Mesenchymal stem cell (in vitro differentiated cells and primary cell): ENCODE data around the gene PRDM1.

ENCODE experiments used
- DNase-seq: peaks from one replicate; pipeline ENCODE4 v3.0.0-alpha.2; 2013
- H2AFZ ChIP-seq: one replicate; pipeline ENCODE4 v1.6.1; 2013; ENCODE audit warnings: low read depth, mild to moderate bottlenecking, control low read depth, inconsistent platforms, low read length, moderate library complexity
- H2AK5ac ChIP-seq: 2 replicates; pipeline ENCODE4 v1.6.1; 2013; ENCODE audit warnings: low read length, moderate library complexity, mild to moderate bottlenecking, inconsistent platforms; ENCODE audit not compliant: severe bottlenecking
- H2BK120ac ChIP-seq: one replicate; pipeline ENCODE4 v1.6.1; 2013; ENCODE audit warnings: low read depth, mild to moderate bottlenecking, inconsistent platforms, low read length, moderate library complexity
- H2BK12ac ChIP-seq, 2 experiments: one replicate each; pipeline ENCODE4 v1.6.1; 2013; ENCODE audit warnings: inconsistent platforms in 2 of 2, low read length in 2 of 2, mild to moderate bottlenecking in 2 of 2, moderate library complexity in 2 of 2, control low read depth in 1 of 2
- H2BK15ac ChIP-seq: one replicate; pipeline ENCODE4 v1.6.1; 2013; ENCODE audit warnings: mild to moderate bottlenecking, low read depth, inconsistent platforms; ENCODE audit not compliant: poor library complexity, severe bottlenecking
- H2BK5ac ChIP-seq: 2 replicates; pipeline ENCODE4 v1.6.1; 2013; ENCODE audit warnings: low read depth, mild to moderate bottlenecking, low read length, control low read depth, inconsistent platforms; ENCODE audit not compliant: poor library complexity, severe bottlenecking
- H3K14ac ChIP-seq, 2 experiments: one replicate each; pipeline ENCODE4 v1.6.1; 2013; ENCODE audit warnings: inconsistent platforms in 2 of 2, low read length in 2 of 2, control low read depth in 1 of 2, mild to moderate bottlenecking in 1 of 2, moderate library complexity in 1 of 2
- H3K18ac ChIP-seq, 2 experiments: one replicate each; pipeline ENCODE4 v1.6.1; 2013; ENCODE audit warnings: inconsistent platforms in 2 of 2, low read length in 2 of 2, control low read depth in 1 of 2, low read depth in 1 of 2, mild to moderate bottlenecking in 1 of 2
- H3K23ac ChIP-seq, 2 experiments: one replicate each; pipeline ENCODE4 v1.6.1; 2013; ENCODE audit warnings: inconsistent platforms in 2 of 2, low read length in 2 of 2, mild to moderate bottlenecking in 2 of 2, moderate library complexity in 2 of 2, control low read depth in 1 of 2
- H3K27ac ChIP-seq: 2 replicates; pipeline ENCODE4 v1.5.1; 2013; ENCODE audit warnings: mild to moderate bottlenecking, moderate library complexity, low read length, control low read depth, inconsistent platforms; ENCODE audit not compliant: poor library complexity, severe bottlenecking
- H3K27me3 ChIP-seq, 2 experiments: 2 replicates each; pipeline versions ENCODE4 v1.6.1 to v1.7.0; 2013; ENCODE audit warnings: low read length in 2 of 2, mild to moderate bottlenecking in 2 of 2, moderate library complexity in 2 of 2, control low read depth in 1 of 2, inconsistent platforms in 1 of 2; ENCODE audit not compliant: control insufficient read depth in 1 of 2, insufficient read depth in 1 of 2
- H3K36me3 ChIP-seq, 2 experiments: 2 replicates each; pipeline versions ENCODE4 v1.6.1 to v1.7.0; 2013; ENCODE audit warnings: low read length in 2 of 2, control low read depth in 1 of 2, inconsistent platforms in 1 of 2, low read depth in 1 of 2, mild to moderate bottlenecking in 1 of 2; ENCODE audit not compliant: insufficient read depth in 2 of 2, control insufficient read depth in 1 of 2
- H3K4ac ChIP-seq, 2 experiments: one replicate each; pipeline ENCODE4 v1.6.1; 2013; ENCODE audit warnings: inconsistent platforms in 2 of 2, low read length in 2 of 2, mild to moderate bottlenecking in 2 of 2, moderate library complexity in 2 of 2, control low read depth in 1 of 2, low read depth in 1 of 2
- H3K4me1 ChIP-seq: 2 replicates; pipeline ENCODE4 v1.6.1; 2013; ENCODE audit warnings: low read depth, low read length, control low read depth; ENCODE audit not compliant: control insufficient read depth, insufficient read depth
- H3K4me2 ChIP-seq: 2 replicates; pipeline ENCODE4 v1.6.1; 2013; ENCODE audit warnings: low read length, mild to moderate bottlenecking, inconsistent platforms; ENCODE audit not compliant: poor library complexity, severe bottlenecking
- H3K4me3 ChIP-seq, 2 experiments: 2 replicates each; pipeline versions ENCODE4 v1.5.1 to v1.7.0; 2013; ENCODE audit warnings: low read length in 2 of 2, mild to moderate bottlenecking in 2 of 2, control low read depth in 1 of 2, low read depth in 1 of 2; ENCODE audit not compliant: insufficient read depth in 1 of 2
- H3K79me1 ChIP-seq: replicated peaks from 2 replicates; pipeline ENCODE4 v1.6.1; 2013; ENCODE audit warnings: mild to moderate bottlenecking, control low read depth, low read length, inconsistent platforms; ENCODE audit not compliant: poor library complexity, severe bottlenecking
- H3K9ac ChIP-seq: 2 replicates; pipeline ENCODE4 v1.7.0; 2013; ENCODE audit warnings: mild to moderate bottlenecking, low read length, moderate library complexity
- H3K9me3 ChIP-seq: 2 replicates; pipeline ENCODE4 v1.7.0; 2013; ENCODE audit warnings: mild to moderate bottlenecking, low read length; ENCODE audit not compliant: control insufficient read depth
- H4K8ac ChIP-seq: one replicate; pipeline ENCODE4 v1.6.1; 2013; ENCODE audit warnings: inconsistent platforms, mild to moderate bottlenecking, low read length, moderate library complexity
- H4K91ac ChIP-seq: one replicate; pipeline ENCODE4 v1.6.1; 2013; ENCODE audit warnings: mild to moderate bottlenecking, low read length, inconsistent platforms
- WGBS: methylation state at CpG from one replicate; pipeline ENCODE4 v1.1.7; 2013; ENCODE audit warnings: mixed read lengths; 5-methylcytosine and 5-hydroxymethylcytosine counted together

Gene PRDM1

DNA sequence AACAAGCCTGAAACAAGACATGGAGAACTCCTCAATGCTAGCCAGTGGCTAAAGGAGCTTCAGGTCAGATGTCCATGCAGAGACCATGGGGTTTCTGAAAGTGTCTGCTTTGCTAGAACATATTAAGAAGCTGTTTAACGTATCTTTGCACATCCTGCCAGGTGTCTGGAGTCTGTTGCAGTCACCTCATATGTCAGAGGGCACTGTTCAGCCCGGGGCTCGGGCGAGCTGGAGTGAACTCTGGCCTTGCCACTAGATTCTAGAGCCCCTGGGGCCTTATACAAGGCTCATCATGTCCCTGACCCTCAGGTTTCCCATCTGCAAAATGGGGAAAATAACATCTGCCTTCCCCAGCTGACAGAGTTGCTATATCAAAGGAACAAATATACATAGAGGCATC lies 59.0 kb downstream of the PRDM1 start:
- no peak overlapping the region for H4K91ac ChIP-seq
- H3K4me3 ChIP-seq = no peak overlapping the region
- 75% methylated on average over 4 of the region's 4 CpGs for WGBS

DNA sequence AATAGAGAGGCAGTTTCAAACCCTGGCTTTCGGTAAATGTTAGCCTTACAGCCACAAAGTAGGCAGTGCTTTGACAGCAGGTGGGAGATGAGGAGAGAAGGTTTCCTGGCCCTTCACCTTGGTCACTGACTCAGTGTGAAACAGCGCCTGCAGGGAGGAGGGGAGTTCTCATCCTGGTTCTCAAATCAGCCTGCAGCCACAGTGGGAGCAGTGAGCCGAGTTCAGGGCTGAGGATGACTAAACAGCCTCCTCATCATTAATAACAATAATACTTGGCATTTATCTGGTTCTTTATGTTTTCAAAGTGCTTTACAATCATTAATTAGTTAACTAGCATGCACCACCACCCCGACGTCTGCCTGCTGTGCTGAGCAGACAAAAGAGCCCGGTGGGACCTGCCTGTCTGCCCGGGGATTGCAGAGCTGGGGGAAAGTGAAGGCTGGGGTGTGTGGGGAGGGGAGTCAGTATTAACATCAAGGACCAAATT lies 59.6 kb downstream of the PRDM1 start:
- H3K9me3 ChIP-seq = no peaks in the 10 kb centered on the region
- no peak overlapping the region for H3K14ac ChIP-seq
- peak overlapping the region; percentile 48 for H3K27ac ChIP-seq
- H4K91ac ChIP-seq = no peak overlapping the region
- H2AFZ ChIP-seq = no peak overlapping the region
- no peak overlapping the region for H2AK5ac ChIP-seq
- peaks cover 15% of the 10 kb centered on the region for H3K4me1 ChIP-seq
- no peaks in the 10 kb centered on the region for H3K79me1 ChIP-seq
- no peak overlapping the region for H2BK15ac ChIP-seq
- H3K9ac ChIP-seq = no peak overlapping the region
- H3K4ac ChIP-seq = no peak overlapping the region
- no peak overlapping the region for H3K4me2 ChIP-seq
- H4K8ac ChIP-seq = no peak overlapping the region
- H3K23ac ChIP-seq = no peak overlapping the region
- H2BK120ac ChIP-seq = no peak overlapping the region
- DNase-seq = no peak
- no peaks in the 10 kb centered on the region for H3K27me3 ChIP-seq
- H3K18ac ChIP-seq = no peak overlapping the region
- no peaks in the 10 kb centered on the region for H3K36me3 ChIP-seq
- no peak overlapping the region for H3K4me3 ChIP-seq
- 37% methylated on average over 6 of the region's 7 CpGs for WGBS
- no peak overlapping the region for H2BK5ac ChIP-seq
- H2BK12ac ChIP-seq = no peak overlapping the region

More for the DNA sequence above, 59.0 kb downstream of the PRDM1 start:
- H3K9ac ChIP-seq = no peak overlapping the region
- H3K4me1 ChIP-seq = peaks cover 15% of the 10 kb centered on the region
- H3K4me2 ChIP-seq = no peak overlapping the region
- no peak overlapping the region for H3K23ac ChIP-seq
- peak overlapping the region; percentile 19 for H2BK15ac ChIP-seq
- H3K18ac ChIP-seq = no peak overlapping the region
- H2BK120ac ChIP-seq = no peak overlapping the region
- no peaks in the 10 kb centered on the region for H3K9me3 ChIP-seq
- H3K79me1 ChIP-seq = no peaks in the 10 kb centered on the region
- no peaks in the 10 kb centered on the region for H3K27me3 ChIP-seq
- H3K4ac ChIP-seq = no peak overlapping the region
- no peak overlapping the region for H3K14ac ChIP-seq
- H2BK12ac ChIP-seq = no peak overlapping the region
- H3K36me3 ChIP-seq = no peaks in the 10 kb centered on the region
- H4K8ac ChIP-seq = no peak overlapping the region
- no peak overlapping the region for H2AFZ ChIP-seq
- no peak overlapping the region for H3K27ac ChIP-seq
- no peak overlapping the region for H2AK5ac ChIP-seq
- no peak for DNase-seq
- no peak overlapping the region for H2BK5ac ChIP-seq

- WGBS = 76% methylated on average over 2 of the region's 2 CpGs
- Histone ChIP-seq H3K9me3 (no peaks in the 10 kb centered on the region), H3K23ac (no peak overlapping the region), H3K14ac (no peak overlapping the region), H2BK15ac (no peak overlapping the region), H2BK5ac (no peak overlapping the region), H3K79me1 (no peaks in the 10 kb centered on the region), H3K36me3 (no peaks in the 10 kb centered on the region), H4K91ac (no peak overlapping the region), H3K27ac (peak overlapping the region; percentile 43), H3K4me1 (peaks cover 15% of the 10 kb centered on the region), H3K9ac (no peak overlapping the region), H3K18ac (no peak overlapping the region), H2AFZ (no peak overlapping the region), H2AK5ac (peak overlapping the region; percentile 23), H2BK12ac (no peak overlapping the region), H4K8ac (no peak overlapping the region), H2BK120ac (no peak overlapping the region), H3K4me2 (no peak overlapping the region), H3K27me3 (no peaks in the 10 kb centered on the region), H3K4me3 (no peak overlapping the region), H3K4ac (no peak overlapping the region)
- DNase-seq = no peak
Measured at GRCh38 chr6:106146852-106147351, 60.8 kb downstream of the PRDM1 start.

DNA sequence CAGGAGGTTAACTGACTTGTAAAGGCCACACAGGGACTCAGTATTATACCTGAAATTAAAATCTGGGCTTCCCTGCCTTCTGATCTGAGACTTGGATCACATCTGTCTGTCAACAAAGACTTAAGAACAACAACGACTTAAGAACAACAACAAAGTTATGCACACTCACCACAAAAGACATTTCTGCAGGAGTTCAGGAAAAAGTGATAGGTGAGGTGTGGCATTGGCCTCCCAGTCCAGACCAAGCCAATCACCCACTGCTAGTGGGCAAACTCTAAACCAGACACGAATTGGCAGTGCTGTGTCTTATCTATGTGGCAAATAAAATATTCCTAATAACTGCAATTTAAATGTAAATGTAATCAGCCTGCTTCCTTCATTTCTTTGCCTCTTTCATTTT lies 61.3 kb downstream of the PRDM1 start:
- Histone ChIP-seq H3K27me3 (no peaks in the 10 kb centered on the region), H4K8ac (no peak overlapping the region), H2BK12ac (no peak overlapping the region), H2AFZ (no peak overlapping the region), H3K4ac (no peak overlapping the region), H3K23ac (no peak overlapping the region), H3K4me2 (no peak overlapping the region), H3K4me3 (no peak overlapping the region), H2BK120ac (no peak overlapping the region), H3K79me1 (no peaks in the 10 kb centered on the region), H2BK5ac (no peak overlapping the region), H3K36me3 (no peaks in the 10 kb centered on the region), H3K18ac (no peak overlapping the region), H3K9me3 (no peaks in the 10 kb centered on the region), H4K91ac (no peak overlapping the region), H3K14ac (no peak overlapping the region), H3K27ac (peak overlapping the region; percentile 43), H2AK5ac (no peak overlapping the region), H3K4me1 (peaks cover 15% of the 10 kb centered on the region), H3K9ac (no peak overlapping the region), H2BK15ac (no peak overlapping the region)
- no CpG with 5 or more reads among the region's 2 CpGs for WGBS
- DNase-seq = no peak
